ENCODE data around the gene TSSC4.

DNA sequence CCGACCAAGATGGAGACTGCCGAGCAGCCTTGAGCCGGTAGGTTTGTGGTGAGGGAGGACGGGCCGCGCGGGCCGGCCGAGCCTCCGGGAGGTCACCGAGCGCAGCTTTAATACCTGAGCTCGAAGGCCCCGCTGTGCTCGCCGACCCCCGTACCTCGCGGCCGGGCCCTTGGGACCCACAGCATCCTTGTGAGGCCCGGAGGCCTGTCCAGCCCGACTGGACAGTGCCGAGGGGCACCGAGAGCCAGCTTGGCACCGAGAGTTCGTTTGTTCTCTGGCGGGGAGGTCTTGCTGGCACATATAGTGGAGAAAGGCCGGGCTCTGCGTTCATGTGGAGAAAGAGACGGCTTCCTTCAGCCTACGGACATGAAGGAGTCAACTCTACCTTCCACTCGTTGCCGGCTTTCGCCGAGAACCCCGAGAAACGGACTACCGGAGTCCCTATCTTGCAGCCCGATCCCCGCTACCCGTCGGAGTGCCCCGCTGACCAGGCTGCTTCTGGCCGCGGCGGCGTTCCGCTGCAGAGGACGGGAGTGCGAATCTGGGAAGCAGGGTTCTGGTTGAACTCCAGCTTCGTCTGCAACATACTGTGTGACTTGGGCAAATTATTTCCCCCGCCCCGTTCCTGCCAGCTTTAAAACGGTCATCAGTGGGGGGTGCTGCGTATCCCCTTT lies 349 bp downstream of the TSSC4 start:
- TF ChIP-seq POLR2A (IDR thresholded peaks at IDR 0.05): peak in 1 of 2 donors; percentile 42
- TF ChIP-seq, protein P1, sequence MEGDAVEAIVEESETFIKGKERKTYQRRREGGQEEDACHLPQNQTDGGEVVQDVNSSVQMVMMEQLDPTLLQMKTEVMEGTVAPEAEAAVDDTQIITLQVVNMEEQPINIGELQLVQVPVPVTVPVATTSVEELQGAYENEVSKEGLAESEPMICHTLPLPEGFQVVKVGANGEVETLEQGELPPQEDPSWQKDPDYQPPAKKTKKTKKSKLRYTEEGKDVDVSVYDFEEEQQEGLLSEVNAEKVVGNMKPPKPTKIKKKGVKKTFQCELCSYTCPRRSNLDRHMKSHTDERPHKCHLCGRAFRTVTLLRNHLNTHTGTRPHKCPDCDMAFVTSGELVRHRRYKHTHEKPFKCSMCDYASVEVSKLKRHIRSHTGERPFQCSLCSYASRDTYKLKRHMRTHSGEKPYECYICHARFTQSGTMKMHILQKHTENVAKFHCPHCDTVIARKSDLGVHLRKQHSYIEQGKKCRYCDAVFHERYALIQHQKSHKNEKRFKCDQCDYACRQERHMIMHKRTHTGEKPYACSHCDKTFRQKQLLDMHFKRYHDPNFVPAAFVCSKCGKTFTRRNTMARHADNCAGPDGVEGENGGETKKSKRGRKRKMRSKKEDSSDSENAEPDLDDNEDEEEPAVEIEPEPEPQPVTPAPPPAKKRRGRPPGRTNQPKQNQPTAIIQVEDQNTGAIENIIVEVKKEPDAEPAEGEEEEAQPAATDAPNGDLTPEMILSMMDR (IDR thresholded peaks at IDR 0.05): no peak

Data from uterus (tissue), 2 donors.